NK-92 treated with Interleukin-12 subunit alpha and Interleukin-12 subunit beta, amount 100 ng/mL, for 24 hours (cell line): ENCODE results near the gene FADS6.

ENCODE experiments used
- DNase-seq: peaks from one replicate; lab custom pipeline; 2025; lab: John Stamatoyannopoulos, UW

FADS6 gene

GRCh38 chr17:74830861-74831260 is 62.6 kb downstream of the FADS6 start:
- no peak for DNase-seq

- no peak for DNase-seq
These were observed 65.6 kb downstream of the FADS6 start for GRCh38 chr17:74827800-74828199.
